Breast epithelium (tissue), 3 donors: ENCODE measurements around the gene CCL24.

Experiments
- CTCF ChIP-seq, 3 donors: fragments of 450-650 bp; IDR thresholded peaks; one replicate each; pipeline ENCODE4 v1.5.1; 2016 to 2017; ENCODE audit warnings: antibody characterized with exemption in 3 of 3, mild to moderate bottlenecking in 3 of 3, moderate library complexity in 3 of 3
- POLR2A ChIP-seq: fragments of 450-650 bp; IDR thresholded peaks from one replicate; pipeline ENCODE4 v1.6.1; 2016; ENCODE audit warnings: antibody characterized with exemption, mild to moderate bottlenecking, moderate library complexity

GRCh38 chr7:75815418-75816064, 1.9 kb upstream of the CCL24 start:
- no peak for TF ChIP-seq POLR2A
- no peak for TF ChIP-seq CTCF (IDR thresholded peaks at IDR 0.05)
